ENCODE measurements around the gene NEU2.

Gene NEU2

DNA sequence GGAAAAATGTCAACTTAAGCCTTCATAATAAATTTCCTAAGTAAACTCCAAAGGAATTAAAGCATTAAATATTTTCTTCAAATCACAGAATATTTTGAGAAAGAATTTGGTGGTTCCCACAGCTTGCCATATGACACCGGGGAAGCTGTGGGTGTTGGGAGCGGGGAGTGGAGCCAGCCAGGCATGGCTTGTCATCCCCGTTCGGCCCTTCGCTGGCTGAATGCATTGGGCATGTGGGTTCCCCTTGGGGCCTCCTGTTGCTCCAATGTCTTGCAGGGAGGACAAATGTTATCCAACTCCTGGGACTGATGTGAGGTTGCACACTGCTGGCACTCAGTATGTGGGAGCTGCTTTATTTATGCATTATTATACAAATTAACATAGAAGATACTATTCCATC, 38.0 kb upstream of the NEU2 start:
- TF ChIP-seq, protein P1, sequence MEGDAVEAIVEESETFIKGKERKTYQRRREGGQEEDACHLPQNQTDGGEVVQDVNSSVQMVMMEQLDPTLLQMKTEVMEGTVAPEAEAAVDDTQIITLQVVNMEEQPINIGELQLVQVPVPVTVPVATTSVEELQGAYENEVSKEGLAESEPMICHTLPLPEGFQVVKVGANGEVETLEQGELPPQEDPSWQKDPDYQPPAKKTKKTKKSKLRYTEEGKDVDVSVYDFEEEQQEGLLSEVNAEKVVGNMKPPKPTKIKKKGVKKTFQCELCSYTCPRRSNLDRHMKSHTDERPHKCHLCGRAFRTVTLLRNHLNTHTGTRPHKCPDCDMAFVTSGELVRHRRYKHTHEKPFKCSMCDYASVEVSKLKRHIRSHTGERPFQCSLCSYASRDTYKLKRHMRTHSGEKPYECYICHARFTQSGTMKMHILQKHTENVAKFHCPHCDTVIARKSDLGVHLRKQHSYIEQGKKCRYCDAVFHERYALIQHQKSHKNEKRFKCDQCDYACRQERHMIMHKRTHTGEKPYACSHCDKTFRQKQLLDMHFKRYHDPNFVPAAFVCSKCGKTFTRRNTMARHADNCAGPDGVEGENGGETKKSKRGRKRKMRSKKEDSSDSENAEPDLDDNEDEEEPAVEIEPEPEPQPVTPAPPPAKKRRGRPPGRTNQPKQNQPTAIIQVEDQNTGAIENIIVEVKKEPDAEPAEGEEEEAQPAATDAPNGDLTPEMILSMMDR (IDR thresholded peaks at IDR 0.05; ENCODE audit: low read depth, low read length, missing control alignments): no peak
- DNase-seq (ENCODE audit: low read depth): no peak
- H3K4me3 ChIP-seq (ENCODE audit: low read depth, low read length): no peak overlapping the region

DNA sequence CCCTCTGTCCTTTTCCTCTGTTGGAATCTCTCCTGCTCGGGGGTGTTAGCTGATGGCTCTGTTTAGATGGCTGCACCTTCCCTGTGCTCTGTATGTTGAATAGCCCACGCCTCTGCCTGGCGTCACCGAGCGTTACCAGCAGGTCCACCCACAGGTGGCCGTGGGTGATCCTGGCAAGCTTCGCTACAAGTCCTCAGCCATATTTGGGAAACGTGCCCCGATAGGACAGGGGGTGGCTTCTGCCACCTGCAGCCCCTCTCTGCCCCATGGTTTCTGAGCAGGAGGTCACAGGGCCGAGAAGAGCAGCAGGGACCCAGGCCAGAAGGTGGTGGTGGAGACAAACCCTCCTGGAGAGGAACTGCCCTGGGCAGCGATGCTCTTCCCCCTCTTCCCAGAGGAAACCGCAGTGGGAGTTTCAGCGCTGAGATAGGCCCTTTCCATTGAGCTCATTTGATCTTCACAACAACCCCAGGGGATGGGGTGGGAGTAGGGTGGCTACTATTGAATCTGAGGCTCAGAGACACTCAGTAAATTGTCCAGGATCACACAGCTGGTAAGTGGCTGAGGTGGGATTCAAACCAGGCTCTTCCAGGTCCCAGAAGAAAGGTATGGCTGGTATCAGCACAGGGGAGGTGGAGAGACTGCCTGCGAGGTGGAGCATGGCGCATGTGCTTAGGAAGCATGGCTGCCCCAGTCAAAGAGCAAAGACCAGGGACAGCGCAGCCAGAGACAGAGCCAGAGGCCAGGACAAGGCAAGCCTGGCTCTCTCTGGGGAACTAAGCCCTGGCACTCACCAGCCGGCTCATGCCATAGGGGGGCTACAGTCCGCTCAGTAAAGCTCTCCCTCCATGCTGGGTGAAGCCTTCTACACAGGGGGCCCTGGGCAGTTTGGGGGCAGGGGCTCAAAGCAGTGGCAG, 34.5 kb upstream of the NEU2 start:
- no peak for DNase-seq (ENCODE audit: low read depth)
- no peak overlapping the region for H3K4me3 ChIP-seq (ENCODE audit: low read depth, low read length)
- TF ChIP-seq, protein P1 (IDR thresholded peaks at IDR 0.05; ENCODE audit: low read depth, low read length, missing control alignments): no peak

DNA sequence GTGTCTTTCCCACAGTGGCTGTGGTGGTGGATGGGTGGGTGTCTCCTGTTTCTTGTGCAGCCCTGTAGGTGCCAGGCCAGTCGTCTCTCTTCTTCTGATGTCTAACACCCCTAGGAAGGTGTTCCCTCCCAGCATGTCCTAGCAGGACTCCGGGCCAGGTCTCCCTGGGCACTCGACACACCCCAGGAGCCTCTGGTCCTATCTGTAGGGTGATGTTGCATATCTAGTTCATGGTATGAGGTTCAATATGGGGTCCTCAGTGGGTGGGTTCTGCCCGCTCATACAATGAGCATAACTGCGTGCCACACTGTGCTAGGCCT, 33.8 kb upstream of the NEU2 start:
- no peak overlapping the region for H3K4me3 ChIP-seq (ENCODE audit: low read depth, low read length)
- TF ChIP-seq, protein P1 (IDR thresholded peaks at IDR 0.05; ENCODE audit: low read depth, low read length, missing control alignments): no peak
- DNase-seq (ENCODE audit: low read depth): no peak

DNA sequence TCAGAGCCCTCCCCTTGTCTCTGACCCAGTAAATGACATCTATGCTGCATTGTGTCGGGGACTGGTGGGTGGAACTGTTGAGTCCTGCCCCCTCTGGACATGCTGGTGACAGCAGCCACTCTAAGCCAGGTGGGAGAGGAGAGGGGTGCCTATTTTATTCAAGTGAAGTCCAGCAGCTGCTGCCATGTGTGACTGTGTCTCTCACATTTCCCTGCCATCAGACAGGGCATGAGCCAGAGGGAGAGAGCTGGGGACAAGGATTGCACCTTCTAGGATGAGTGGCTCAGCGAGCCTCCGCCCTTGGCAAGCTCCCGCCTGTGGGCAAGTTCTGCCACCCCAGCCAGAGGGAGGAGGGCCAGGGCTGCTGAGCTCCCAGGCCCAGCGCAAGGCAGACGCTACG, 33.1 kb upstream of the NEU2 start:
- TF ChIP-seq, protein P1 (IDR thresholded peaks at IDR 0.05; ENCODE audit: low read depth, low read length, missing control alignments): no peak
- no peak for DNase-seq (ENCODE audit: low read depth)
- H3K4me3 ChIP-seq (ENCODE audit: low read depth, low read length): no peak overlapping the region

DNA sequence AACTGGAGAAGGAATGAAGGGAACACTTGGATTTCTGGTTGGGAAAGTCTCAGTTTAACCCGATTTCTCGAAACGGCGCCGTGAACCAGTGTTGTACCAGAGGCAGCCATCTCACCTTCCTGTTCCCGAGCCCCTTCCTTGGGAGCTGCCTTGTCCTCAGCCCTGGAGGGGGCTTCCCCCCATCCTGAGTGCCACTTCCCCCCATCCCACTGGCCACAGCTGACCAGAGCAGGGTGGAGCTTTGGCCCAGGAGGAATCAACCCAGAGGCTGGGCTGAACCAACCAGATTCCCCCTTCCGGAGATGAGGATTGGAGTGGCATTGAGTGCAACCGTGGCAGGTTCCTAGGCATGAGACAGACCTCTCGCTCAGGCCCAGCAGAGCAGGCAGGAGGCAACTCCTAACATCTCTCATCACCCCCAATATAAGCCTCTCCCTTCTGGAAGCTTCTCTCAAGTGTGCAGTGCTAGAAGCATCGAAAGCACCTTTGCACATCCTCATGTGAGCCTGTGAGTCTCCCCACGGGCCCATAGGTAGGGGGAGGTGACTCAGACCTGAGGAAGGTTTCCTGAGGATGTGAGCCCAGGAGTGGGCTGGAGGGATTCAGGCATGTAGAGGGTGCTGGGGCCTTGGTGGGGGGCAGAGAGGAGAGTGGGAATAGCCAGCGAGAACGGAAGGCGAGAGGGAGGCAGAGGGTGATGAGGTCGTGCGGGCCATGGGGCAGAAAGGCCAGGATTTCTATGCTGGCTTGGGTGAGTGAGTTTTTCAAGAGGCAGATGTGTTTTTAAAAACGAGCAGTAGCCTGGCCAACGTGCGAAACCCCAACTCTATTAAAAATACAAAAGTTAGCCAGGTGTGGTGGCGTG, 31.4 kb upstream of the NEU2 start:
- no peak overlapping the region for H3K4me3 ChIP-seq (ENCODE audit: low read depth, low read length)
- DNase-seq (ENCODE audit: low read depth): no peak
- TF ChIP-seq, protein P1 (IDR thresholded peaks at IDR 0.05; ENCODE audit: low read depth, low read length, missing control alignments): no peak

DNA sequence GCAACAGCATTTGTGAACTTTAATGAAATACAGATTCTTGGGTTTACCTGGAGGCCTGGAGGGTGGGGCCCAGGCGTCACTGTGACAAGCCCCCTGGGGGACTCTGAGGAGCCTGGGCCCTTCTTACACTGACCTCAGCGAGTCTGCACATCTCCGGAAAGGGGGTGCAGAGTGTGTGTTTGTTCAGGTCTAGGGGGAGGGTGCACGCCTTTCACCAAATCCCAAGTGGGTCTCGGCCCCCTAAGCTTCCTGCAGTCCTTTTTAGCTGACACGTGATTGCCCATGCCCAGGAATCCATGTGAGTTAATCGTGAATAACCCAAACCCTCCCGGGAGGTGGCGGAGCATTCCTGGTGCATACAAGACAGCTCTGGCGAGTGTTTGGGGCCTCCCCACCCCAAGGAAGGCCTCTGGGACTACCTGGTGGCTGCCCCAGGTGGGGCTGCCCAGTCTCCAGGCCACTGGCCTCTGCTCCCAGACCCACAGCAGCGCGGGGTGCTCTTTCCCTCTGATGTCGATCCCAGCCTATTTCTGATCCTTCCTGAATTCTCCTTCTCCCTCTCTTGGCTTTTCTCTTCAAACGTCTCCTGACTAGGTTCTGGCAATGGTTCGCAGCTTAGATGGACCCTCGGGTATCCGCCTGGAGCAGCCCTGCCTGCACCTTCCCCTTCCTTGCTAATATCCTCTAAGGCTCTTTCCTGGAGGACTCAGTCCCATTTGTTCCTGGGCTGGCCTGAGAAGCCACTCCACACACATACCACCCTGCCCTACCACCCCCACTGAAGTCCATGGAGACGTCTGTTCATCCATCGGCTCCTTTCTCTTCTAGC, 29.4 kb upstream of the NEU2 start:
- H3K4me3 ChIP-seq (ENCODE audit: low read depth, low read length): no peak overlapping the region
- no peak for DNase-seq (ENCODE audit: low read depth)
- TF ChIP-seq, protein P1 (IDR thresholded peaks at IDR 0.05; ENCODE audit: low read depth, low read length, missing control alignments): no peak

Measured in GM12864 (cell line).